ENCODE measurements around the gene ROS1. TPM values are rescaled to one million over a fixed set of nuclear protein-coding genes. Genes with fewer than 3 reads are reported as not detected.

ROS1 gene
- total and polyA plus RNA-seq, 10 donors, result 0.12 TPM; not detected in 9

- H3K9me3 ChIP-seq, result no peaks in the 10 kb centered on the region
- H3K27me3 ChIP-seq (replicated peaks in 1 of 7), result peaks cover 0 to 31% (median 0%) of the 10 kb centered on the region in 7 donors
- DNase-seq, result no peak
- TF ChIP-seq POLR2A (IDR thresholded peaks at IDR 0.05) (no peak), POLR2AphosphoS5 (IDR thresholded peaks at IDR 0.05) (no peak), CTCF (IDR thresholded peaks at IDR 0.05 in 8 of 11, conservative IDR thresholded peaks at IDR 0.05 in 3 of 11) (no peak)
- H3K36me3 ChIP-seq, result no peaks in the 10 kb centered on the region
- H3K4me3 ChIP-seq, result no peak overlapping the region
- intact Hi-C loops (cut with DNase I; ENCODE audit: low total_unique reads), result loop anchor here (2.0 to 5.0 kb wide), 2 partner anchors 105 to 156 kb away; no protein-coding TSS in a partner anchor
- H3K4me1 ChIP-seq, result peaks cover 0 to 8% (median 3%) of the 10 kb centered on the region in 6 donors
- 21 to 47% (median 33%) methylated on average over 5 of the region's 5 CpGs for WGBS, 5 donors
- no peak overlapping the region for H3K27ac ChIP-seq
These were observed 25.9 kb upstream of the ROS1 start for GRCh38 chr6:117451671-117452070.

- Histone ChIP-seq H3K36me3 (no peaks in the 10 kb centered on the region), H3K27me3 (replicated peaks in 1 of 7) (peaks cover 0 to 44% (median 0%) of the 10 kb centered on the region in 7 donors), H3K4me3 (no peak overlapping the region), H3K4me1 (peaks cover 0 to 8% (median 3%) of the 10 kb centered on the region in 6 donors), H3K9me3 (no peaks in the 10 kb centered on the region), H3K27ac (no peak overlapping the region)
- intact Hi-C loops (cut with DNase I; ENCODE audit: low total_unique reads), result loop anchor here (2.0 to 5.0 kb wide), 2 partner anchors 107 to 158 kb away; no protein-coding TSS in a partner anchor
- DNase-seq, result no peak
- TF ChIP-seq CTCF (IDR thresholded peaks at IDR 0.05 in 8 of 11, conservative IDR thresholded peaks at IDR 0.05 in 3 of 11) (peak; percentile 30 to 81 (median 69)), POLR2AphosphoS5 (IDR thresholded peaks at IDR 0.05) (no peak)
- WGBS, 5 donors, result 40 to 46% (median 42%) methylated on average over 10 of the region's 10 CpGs
These were observed 24.1 kb upstream of the ROS1 start for GRCh38 chr6:117449549-117450439.

- 76 to 84% (median 77%) methylated on average over 6 of the region's 6 CpGs for WGBS, 5 donors
- intact Hi-C loops (cut with DNase I; ENCODE audit: low total_unique reads), result no loop called here
- no peak for TF ChIP-seq POLR2A (IDR thresholded peaks at IDR 0.05)
- no peak for TF ChIP-seq CTCF (IDR thresholded peaks at IDR 0.05 in 8 of 11, conservative IDR thresholded peaks at IDR 0.05 in 3 of 11)
- TF ChIP-seq POLR2AphosphoS5 (IDR thresholded peaks at IDR 0.05), result no peak
- Histone ChIP-seq H3K4me1 (peaks cover 0 to 8% (median 3%) of the 10 kb centered on the region in 6 donors), H3K27ac (no peak overlapping the region), H3K9me3 (no peaks in the 10 kb centered on the region), H3K36me3 (no peaks in the 10 kb centered on the region), H3K27me3 (replicated peaks in 1 of 7) (peaks cover 0 to 45% (median 0%) of the 10 kb centered on the region in 7 donors), H3K4me3 (no peak overlapping the region)
- DNase-seq, result no peak
These were observed 23.2 kb upstream of the ROS1 start for GRCh38 chr6:117448732-117449485.
